HG03521 (cell line): Measurements from ENCODE around the gene PRKAR1B.

Experiments
- ATAC-seq: cut with Tn5 transposase; IDR thresholded peaks from one replicate; pipeline ENCODE4 v1.9.1; 2021; ENCODE audit warnings: mild to moderate bottlenecking, moderate library complexity; ENCODE audit not compliant: unreplicated experiment

Gene PRKAR1B

DNA sequence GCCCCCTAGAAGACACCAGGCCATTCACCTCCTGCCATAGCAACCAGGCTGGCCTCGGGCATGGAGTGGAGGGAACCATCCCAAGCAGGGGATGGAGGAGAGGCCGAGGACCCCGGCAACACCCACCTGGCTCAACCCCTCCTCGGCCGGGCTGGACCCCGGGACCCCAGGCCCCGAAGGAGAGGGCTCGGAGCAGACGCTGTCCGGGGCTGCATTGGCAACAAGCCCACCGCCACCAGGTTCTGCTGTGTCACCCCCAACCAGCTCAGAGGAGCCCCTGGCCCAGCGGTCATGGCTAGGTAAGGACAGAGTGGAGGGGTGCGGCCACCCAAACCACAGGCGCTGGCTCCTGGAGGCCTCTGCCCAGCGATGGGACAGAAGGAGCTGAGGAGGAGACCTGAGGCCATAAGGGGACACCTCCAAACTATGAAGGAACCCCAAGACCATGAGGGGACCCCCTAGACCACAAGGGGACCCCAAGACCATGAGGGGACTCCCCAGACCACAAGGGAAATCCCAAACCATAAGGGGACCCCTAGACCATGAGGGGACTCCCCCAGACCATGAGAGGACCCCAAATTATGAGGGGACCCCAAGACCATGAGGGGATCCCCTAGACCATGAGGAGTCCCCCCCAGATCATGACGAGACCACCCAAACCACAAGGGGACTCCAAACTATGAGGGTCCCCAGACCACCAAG lies 132.7 kb downstream of the PRKAR1B start:
- ATAC-seq: no peak

- no peak for ATAC-seq
Observed at GRCh38 chr7:593324-594115, 133.6 kb downstream of the PRKAR1B start.

DNA sequence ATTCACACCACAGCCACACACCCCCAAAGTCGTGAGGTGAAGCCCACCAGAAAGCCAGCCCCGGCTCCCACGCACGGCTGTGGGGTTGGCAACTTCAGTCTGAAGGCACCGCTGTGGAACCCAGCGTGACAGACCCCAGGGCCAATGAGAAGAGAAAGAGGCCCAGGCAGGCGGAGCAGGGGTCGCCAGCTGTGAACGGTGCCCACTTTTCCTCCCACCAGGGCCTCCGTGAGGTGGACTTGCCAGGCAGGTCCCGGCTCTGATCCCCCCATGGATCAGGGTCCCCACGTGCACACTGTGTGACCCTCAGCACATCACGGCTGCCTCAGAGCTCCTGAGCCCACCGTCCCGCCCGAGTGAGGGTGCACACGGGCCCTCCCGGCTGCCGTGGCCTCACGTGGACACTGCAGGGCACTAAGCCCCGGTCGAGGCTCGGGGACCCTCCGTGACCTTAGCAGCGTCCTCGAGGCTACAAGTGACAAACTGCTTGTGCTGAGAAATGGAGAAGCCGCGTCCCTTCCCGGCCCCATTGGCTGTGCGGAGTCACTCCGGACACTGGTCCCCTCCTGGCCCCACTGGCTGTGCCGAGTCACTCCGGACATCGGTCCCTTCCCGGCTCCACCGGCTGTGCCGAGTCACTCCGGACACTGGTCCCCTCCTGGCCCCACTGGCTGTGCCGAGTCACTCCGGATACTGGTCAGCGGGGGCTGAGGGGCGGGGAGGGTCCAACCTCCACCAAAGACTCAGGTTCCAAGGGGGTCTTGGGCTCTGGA lies 135.0 kb downstream of the PRKAR1B start:
- no peak for ATAC-seq

DNA sequence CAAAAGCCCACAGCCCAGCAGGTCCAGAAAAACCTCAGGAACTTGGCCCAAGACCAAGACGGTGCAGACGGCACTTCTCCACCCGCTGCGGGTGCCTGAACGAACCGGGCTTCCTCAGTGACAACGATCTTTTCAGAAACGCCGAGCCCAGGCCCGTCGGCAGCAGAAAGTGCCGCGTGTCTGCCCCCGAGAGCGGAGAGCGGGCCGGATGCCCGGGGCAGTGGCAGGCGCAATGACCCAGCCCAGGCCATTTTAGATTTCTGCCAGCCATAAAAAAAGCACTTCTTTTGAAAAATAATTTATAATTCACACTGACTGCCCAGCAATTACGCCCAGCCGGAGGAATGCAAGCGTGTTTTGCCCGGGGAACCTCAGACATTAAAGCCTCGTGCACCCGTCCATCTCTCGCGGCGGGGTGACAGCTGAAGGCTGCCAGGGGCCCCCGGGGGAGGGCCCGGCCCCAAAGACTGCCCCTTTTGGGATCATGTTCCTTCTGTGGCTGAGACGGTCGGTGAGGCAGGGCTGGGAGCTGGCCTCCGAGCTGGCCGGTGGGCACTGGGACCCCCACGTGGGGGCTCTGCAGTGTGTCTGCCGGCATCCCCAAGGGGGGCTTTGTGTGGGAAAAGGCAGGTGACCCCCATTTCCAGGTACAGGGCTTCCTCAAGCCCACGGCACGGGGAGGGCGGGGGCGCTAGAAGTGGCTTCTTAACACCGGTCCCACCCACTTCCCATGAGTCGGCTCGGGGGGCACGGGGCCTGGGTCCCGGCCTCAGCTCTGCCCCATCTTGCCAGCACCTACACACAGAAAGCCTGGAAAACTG lies 136.1 kb downstream of the PRKAR1B start:
- ATAC-seq: no peak

DNA sequence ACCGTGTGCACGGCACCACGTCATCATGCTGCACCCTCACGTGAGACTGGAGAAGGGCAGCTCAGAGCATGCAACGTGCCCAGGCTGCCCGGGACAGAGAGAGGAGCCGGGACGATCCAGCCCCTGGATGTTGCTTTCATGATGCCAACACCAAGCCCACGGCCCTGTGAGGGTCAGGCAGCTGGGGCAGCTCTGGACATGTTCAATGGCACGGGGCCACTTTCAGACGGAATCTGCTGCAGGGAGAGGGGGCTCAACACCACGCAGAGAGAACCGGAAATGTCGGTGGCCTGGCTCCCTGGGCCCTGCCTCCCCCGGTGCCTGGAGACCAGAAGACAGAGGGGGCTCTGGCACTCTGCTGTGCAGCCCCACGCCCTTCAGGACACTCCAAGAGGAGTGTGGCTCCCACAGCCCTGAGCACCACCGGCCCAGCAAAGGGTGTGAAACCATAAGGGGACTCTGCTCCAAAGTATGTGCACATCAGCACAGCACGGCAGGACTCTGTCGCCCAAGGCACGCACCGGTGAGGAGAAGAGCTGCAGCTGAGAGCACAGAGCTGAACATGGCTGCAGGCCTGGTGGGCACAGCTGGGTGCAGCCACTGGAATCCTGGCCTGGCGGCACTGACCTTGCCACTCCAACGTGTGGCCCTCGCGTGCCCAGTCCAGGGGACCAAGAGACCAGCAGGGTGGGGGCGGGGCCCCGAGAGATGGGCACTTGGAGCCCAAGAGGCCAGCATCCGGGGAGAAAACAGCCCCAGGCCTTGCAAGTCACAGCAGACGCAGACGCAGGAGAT lies 137.1 kb downstream of the PRKAR1B start:
- no peak for ATAC-seq

- ATAC-seq: no peak
Observed at GRCh38 chr7:587767-588166, 139.3 kb downstream of the PRKAR1B start.

DNA sequence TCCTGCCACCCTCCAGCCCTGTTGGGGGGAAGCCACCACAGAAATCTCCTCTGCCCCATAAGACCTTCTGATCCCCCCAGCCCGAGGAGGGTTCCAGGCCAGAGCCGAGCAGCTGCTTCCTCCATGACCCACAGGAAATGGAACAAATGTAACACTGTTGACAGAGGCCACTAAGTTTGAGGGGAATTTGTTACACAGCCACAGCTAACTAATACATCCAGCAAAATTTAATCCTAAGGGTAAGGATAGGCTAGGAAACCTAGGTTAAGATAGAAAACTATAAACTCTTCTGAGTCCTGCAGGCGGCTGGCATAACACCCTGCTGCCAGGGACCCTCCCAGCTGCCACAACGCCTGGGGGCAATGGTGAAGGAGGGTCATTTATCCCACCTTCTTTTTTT lies 140.6 kb downstream of the PRKAR1B start:
- no peak for ATAC-seq

- no peak for ATAC-seq
Observed at GRCh38 chr7:585873-586272, 141.2 kb downstream of the PRKAR1B start.

DNA sequence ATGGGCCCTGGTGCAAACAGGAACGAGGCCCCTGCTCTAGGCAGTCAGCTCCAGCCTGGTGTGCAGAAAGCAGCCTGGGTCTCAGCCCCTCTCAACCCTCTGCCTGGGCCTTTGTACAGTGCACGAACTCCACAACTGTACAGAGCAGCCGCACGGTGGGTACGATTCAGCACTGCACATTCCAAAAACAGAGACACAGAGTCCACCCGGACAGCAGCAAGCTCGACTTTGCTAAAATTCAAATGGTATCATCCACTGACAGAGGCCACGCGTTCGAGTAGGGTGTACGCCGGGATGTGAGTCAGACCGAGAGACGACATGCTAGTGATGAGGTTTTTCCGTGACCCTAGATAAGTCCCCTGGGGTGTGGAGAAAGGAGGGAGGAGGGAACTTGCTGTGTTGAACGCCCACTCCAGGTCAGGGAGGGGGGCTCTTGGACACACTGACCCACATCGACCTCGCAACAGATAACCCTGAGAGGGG lies 141.8 kb downstream of the PRKAR1B start:
- no peak for ATAC-seq

GRCh38 chr7:584820-585219 lies 142.3 kb downstream of the PRKAR1B start:
- ATAC-seq: no peak

GRCh38 chr7:584122-584465 lies 143.0 kb downstream of the PRKAR1B start:
- no peak for ATAC-seq

DNA sequence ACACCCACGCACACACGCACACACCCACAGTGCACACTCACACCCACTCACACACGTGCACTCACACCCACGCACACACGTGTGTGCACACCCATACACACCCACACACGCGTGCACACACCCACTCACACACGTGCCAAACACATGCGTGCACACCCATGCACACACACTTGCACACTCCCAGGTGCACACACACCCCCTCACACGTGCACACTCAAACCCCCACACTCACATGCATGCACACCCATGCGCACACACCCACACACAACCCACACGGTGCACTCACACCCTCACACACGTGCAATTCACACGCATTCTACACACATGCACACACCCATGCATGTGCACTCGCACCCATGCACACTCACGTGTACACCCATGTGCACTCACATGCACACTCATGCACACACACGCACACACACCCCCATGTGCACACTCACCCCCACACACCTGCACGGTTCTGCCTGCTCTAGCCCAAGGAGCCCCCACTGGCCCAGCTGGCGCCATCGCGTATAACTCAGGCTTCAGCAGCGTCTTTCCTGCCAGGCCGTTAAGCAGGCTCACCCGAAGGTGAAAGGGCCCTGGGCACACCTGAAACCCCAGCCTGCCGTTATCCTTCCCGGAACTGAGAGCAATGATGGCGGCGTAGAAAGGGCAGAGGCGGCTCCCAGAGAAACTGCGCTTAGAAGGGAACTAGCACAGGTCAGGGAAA lies 143.5 kb downstream of the PRKAR1B start:
- no peak for ATAC-seq

DNA sequence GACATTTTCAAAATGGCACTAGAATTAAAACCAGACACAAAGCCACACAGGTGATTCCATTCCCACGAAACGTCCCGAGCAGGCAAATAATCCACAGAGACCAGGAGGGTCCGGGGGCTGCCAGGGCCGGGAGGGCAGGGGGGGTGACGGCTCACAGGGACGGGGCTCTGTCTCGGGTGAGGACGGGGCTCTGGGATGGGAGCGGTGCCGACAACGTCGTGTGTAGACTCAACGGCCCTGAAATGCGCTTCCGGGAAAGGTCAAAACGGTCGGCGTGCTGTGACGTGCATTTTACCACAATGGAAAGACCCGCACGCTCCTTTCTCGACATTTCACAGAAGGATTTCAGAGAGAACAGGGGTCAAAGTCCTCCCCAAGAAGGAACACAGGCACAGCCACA lies 144.2 kb downstream of the PRKAR1B start:
- no peak for ATAC-seq

DNA sequence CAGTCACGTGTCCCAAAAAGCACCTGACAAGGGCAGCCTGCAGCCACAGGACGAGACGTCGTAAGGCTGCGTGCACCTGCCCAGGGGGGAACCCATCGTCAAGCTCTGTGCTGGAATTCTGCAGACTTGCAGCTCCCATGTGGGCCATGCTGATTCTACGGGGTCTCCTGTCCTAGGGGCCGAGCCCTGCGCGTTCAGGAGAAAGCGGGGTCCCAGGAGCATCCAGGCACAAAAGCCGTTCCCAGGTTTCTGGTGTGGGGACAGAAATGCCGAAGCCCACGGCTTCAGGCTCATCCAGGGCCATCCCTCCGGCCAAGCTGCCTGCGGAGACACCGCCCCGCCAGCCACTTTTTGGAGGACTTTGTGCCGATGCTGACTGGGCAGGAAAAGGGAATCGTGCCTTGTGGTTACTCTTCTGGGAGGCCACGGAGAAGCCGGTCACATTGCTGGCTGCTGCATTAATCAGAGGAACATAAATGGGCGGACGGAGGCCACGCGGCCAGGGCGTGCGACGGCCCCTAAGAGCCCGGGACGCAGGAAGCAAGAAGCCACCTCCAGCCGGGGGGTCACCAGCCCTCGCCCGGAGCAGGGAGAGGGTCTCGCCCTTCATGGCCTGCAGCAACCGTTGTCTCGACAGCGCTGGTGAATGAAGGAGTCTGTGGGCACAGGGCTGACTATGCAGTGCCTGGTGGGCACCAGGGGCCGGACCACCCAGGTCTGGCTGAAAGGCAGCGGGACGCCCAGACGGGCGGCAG lies 144.8 kb downstream of the PRKAR1B start:
- ATAC-seq: no peak

GRCh38 chr7:578386-578785 lies 148.7 kb downstream of the PRKAR1B start:
- ATAC-seq: no peak

DNA sequence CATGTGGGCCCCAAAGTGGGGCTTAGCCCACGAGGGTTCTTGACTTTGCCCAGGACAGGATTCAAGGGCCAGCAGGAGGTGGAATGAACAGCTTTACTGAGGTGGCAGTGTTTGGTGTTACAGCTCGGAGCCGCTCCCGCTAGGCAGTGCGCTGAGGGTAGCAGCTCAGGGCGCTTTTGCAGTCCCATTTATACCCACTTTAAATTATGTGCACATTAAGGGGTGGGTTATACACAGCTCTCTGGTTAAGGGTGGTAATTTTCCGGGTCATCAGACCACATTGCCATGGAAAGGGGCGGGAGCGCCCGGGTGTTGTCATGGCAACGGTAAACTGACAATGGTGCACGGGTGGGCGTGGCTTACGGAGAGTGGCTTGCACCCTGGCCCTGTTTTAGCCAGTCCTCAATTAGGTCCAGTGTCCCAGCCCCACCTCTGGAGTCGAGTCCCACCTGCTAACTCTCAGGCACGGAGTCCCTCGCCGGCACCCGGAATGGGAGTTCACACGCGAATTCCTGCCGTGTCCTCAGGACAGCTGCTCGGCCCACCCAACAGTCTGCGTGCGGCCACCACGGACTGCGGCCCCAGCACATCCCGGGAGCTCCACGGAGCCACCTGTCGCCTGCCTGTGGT lies 149.2 kb downstream of the PRKAR1B start:
- ATAC-seq: no peak

DNA sequence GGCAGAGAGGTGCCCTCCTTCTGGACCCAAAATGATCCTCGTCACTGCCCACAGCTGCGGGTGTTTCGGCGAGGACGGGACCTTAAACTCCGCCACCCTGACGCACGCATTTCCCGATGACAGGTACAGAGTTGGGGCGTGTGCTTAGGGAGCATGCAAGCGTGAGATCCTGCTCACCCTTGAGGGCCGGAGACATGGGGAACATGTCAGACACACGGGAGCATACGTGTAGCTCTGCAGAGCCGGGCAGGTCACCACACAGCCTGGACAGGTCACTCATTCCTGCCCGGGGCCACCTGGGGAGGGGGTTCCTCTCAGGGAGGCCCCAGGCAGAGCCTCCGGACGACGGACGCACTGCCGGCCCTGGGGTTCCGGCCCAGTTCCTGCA lies 149.8 kb downstream of the PRKAR1B start:
- ATAC-seq: no peak
